ENCODE data around the gene PHF12. TPM values are rescaled to one million over a fixed set of nuclear protein-coding genes. Genes with fewer than 3 reads are reported as not detected.

Gene PHF12
- total and polyA plus RNA-seq, 2 of the 8 experiments (the other 6 are each of a cell fraction or from before 2014, with no cell fraction given), result 38.8 to 65.7 TPM

- Histone ChIP-seq H3K79me1 (ENCODE audit: low read depth, low read length) (peaks cover 11% of the 10 kb centered on the region), H4K5ac (ENCODE audit: insufficient read length, low read depth, low read length) (no peak overlapping the region), H3K36me3 (ENCODE audit: control insufficient read depth in 2 of 4, insufficient read depth in 4 of 4, low read length in 3 of 4) (peaks cover 0 to 28% (median 3%) of the 10 kb centered on the region in 4 experiments; a peak in 5 of 8 replicates), H3K27me3 (replicated peaks in 1 of 4; ENCODE audit: control insufficient read depth in 3 of 4, extremely low read depth in 1 of 4, insufficient read depth in 3 of 4, low read length in 3 of 4) (no peaks in the 10 kb centered on the region), H2BK120ac (replicated peaks; ENCODE audit: low read depth, low read length) (no peak overlapping the region), H3K14ac (ENCODE audit: insufficient read length) (no peak overlapping the region), H2BK20ac (ENCODE audit: low read length) (no peak overlapping the region), H3K79me2 (ENCODE audit: control insufficient read depth in 1 of 2, insufficient read depth in 2 of 2, low read length in 2 of 2) (peaks cover 44 to 100% of the 10 kb centered on the region in 2 experiments), H3K56ac (replicated peaks; ENCODE audit: insufficient read length, low read depth, low read length) (no peak overlapping the region), H3K9ac (replicated peaks in 1 of 4; ENCODE audit: extremely low read depth in 1 of 4, low read depth in 3 of 4, low read length in 3 of 4) (no peak overlapping the region), H2BK15ac (ENCODE audit: low read length) (no peak overlapping the region), H3K4me1 (replicated peaks in 1 of 4; ENCODE audit: control insufficient read depth in 3 of 4, insufficient read depth in 4 of 4, low read length in 3 of 4) (peaks cover 2 to 22% (median 14%) of the 10 kb centered on the region in 4 experiments; a peak in 5 of 7 replicates), H2BK12ac (ENCODE audit: low read depth, low read length) (no peak overlapping the region), H3K27ac (ENCODE audit: low read depth, low read length) (no peak overlapping the region), H3K4ac (replicated peaks; ENCODE audit: insufficient read length, low read depth, low read length) (no peak overlapping the region), H3K23me2 (ENCODE audit: low read depth, low read length) (no peaks in the 10 kb centered on the region), H4K91ac (replicated peaks; ENCODE audit: insufficient read length, low read length) (no peak overlapping the region), H3K4me3 (ENCODE audit: extremely low read depth in 1 of 4, insufficient read depth in 2 of 4, low read depth in 3 of 4, low read length in 4 of 4) (no peak overlapping the region), H3K9me3 (ENCODE audit: insufficient read depth in 2 of 2, low read depth in 1 of 2, low read length in 1 of 2) (no peaks in the 10 kb centered on the region), H3K18ac (ENCODE audit: extremely low read depth, low read length) (no peak overlapping the region), H2AFZ (ENCODE audit: low read length) (no peak overlapping the region), H3K4me2 (ENCODE audit: insufficient read depth in 1 of 2, low read depth in 2 of 2, low read length in 2 of 2) (no peak overlapping the region), H2BK5ac (ENCODE audit: low read depth, low read length) (no peak overlapping the region), H4K20me1 (replicated peaks in 1 of 2; ENCODE audit: control insufficient read depth in 1 of 2, insufficient read depth in 2 of 2, low read length in 2 of 2) (peaks cover 19 to 25% of the 10 kb centered on the region in 2 experiments), H4K8ac (ENCODE audit: extremely low read depth, insufficient read depth, low read length) (no peak overlapping the region), H2AK5ac (ENCODE audit: low read depth, low read length) (no peak overlapping the region), H3K23ac (ENCODE audit: insufficient read length) (no peak overlapping the region)
- ChIA-PET POLR2A (ENCODE audit: partially characterized antibody) (interaction anchor here (0.7 to 2.9 kb wide), 3 partner anchors 8 to 15 kb away, joined by 3 to 15 read pairs (median 10); no protein-coding TSS in a partner anchor), CTCF (ENCODE audit: partially characterized antibody) (interaction anchor here (0.6 to 1.9 kb wide), 4 partner anchors 12 to 241 kb away, joined by 3 to 7 read pairs (median 3); no protein-coding TSS in a partner anchor)
- WGBS, 2 experiments (ENCODE audit: extremely low coverage in 1 of 2, insufficient coverage in 1 of 2, insufficient read length in 1 of 2, insufficient replicate concordance in 2 of 2, low coverage in 1 of 2, low lambda C conversion rate in 2 of 2, missing lambda C conversion rate in 1 of 2), result 90% methylated on average over 1 of the region's 1 CpG; no CpG with 5 or more reads in 1 of the 2 experiments
- FAIRE-seq, result no peak
- DNase-seq (ENCODE audit: low read depth in 1 of 2, low spot score in 2 of 2), result no peak
- TF ChIP-seq SIRT6 (IDR thresholded peaks at IDR 0.05; ENCODE audit: low read length) (no peak), ATF3 (IDR thresholded peaks at IDR 0.05; ENCODE audit: insufficient read depth, low read depth, low read length) (no peak), GABPA (IDR thresholded peaks at IDR 0.05; ENCODE audit: borderline replicate concordance, insufficient read depth, low read length) (no peak), SAP30 (IDR thresholded peaks at IDR 0.05; ENCODE audit: insufficient read depth, insufficient replicate concordance, low read length) (no peak), CREB1 (IDR thresholded peaks at IDR 0.05) (no peak), BCL11A (IDR thresholded peaks at IDR 0.05; ENCODE audit: low read depth in 2 of 2, low read length in 2 of 2) (no peak), SUZ12 (IDR thresholded peaks at IDR 0.05; ENCODE audit: low read length) (no peak), TCF12 (IDR thresholded peaks at IDR 0.05; ENCODE audit: low read depth, low read length) (no peak), MAX (IDR thresholded peaks at IDR 0.05) (no peak)
These were observed 10.1 kb downstream of the PHF12 start for GRCh38 chr17:28941251-28941650.
